ENCODE data around the gene RELL1. TPM values are rescaled to one million over a fixed set of nuclear protein-coding genes. Genes with fewer than 3 reads are reported as not detected.

Gene RELL1
- polyA plus RNA-seq, 1 of the 3 experiments (the other 2 are of a cell fraction) = 4.5 TPM

DNA sequence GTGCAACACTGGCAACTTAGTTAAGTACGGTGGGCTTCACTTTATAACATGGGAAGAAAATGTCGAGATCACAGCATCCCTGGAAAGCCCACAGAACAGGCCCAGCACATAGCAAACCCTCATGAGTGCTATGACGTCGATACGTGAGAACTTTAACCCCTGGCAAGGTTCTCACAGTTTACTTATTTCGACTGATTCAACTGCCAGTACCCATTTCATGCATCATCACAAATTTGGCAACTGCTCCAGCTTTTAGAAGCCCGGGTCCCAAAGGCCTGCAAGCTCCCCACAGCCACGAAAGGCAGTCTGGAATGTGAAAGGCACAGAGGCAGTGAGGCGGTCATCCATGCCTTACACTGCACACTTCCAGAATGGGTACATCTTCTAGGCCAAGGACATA is 41.2 kb downstream of the RELL1 start:
- CTCF ChIA-PET = no interaction called here
- Histone ChIP-seq H3K4me3 (ENCODE audit: low read depth in 2 of 2, low read length in 1 of 2) (no peak overlapping the region), H4K20me1 (ENCODE audit: insufficient read depth) (no peaks in the 10 kb centered on the region), H3K4me2 (no peak overlapping the region), H3F3A (replicated peaks; ENCODE audit: insufficient read depth) (peaks cover 8% of the 10 kb centered on the region), H3K9me3 (no peaks in the 10 kb centered on the region), H3K27ac (ENCODE audit: low read depth in 2 of 2, low read length in 1 of 2) (no peak overlapping the region), H2AFZ (ENCODE audit: low read depth) (no peak overlapping the region), H3K9me2 (no peaks in the 10 kb centered on the region), H3K27me3 (ENCODE audit: insufficient read depth) (no peaks in the 10 kb centered on the region), H3K4me1 (ENCODE audit: control insufficient read depth in 1 of 2, insufficient read depth in 2 of 2, low read depth in 1 of 2, low read length in 1 of 2) (peaks cover 5 to 6% of the 10 kb centered on the region in 2 experiments; a peak in 2 of 4 replicates), H3K79me2 (ENCODE audit: insufficient read depth) (no peaks in the 10 kb centered on the region), H3K9ac (no peak overlapping the region), H3K36me3 (replicated peaks in 1 of 2; ENCODE audit: control insufficient read depth in 1 of 2, insufficient read depth in 2 of 2, low read length in 1 of 2) (peaks cover 0 to 10% of the 10 kb centered on the region in 2 experiments)
- TF ChIP-seq, protein P1, sequence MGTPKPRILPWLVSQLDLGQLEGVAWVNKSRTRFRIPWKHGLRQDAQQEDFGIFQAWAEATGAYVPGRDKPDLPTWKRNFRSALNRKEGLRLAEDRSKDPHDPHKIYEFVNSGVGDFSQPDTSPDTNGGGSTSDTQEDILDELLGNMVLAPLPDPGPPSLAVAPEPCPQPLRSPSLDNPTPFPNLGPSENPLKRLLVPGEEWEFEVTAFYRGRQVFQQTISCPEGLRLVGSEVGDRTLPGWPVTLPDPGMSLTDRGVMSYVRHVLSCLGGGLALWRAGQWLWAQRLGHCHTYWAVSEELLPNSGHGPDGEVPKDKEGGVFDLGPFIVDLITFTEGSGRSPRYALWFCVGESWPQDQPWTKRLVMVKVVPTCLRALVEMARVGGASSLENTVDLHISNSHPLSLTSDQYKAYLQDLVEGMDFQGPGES (IDR thresholded peaks at IDR 0.05; ENCODE audit: low read depth, low read length) = no peak
- no peak for TF ChIP-seq RAD21 (IDR thresholded peaks at IDR 0.05; ENCODE audit: low read length)
- TF ChIP-seq ELF1 (IDR thresholded peaks at IDR 0.05) = no peak
- TF ChIP-seq GABPA (IDR thresholded peaks at IDR 0.05; ENCODE audit: low read depth) = no peak
- TF ChIP-seq ZBTB33 (IDR thresholded peaks at IDR 0.05; ENCODE audit: borderline replicate concordance, low read depth) = no peak
- TF ChIP-seq CHD2 (IDR thresholded peaks at IDR 0.05; ENCODE audit: low read length, partially characterized antibody) = no peak
- no peak for TF ChIP-seq TEAD4 (IDR thresholded peaks at IDR 0.05; ENCODE audit: borderline replicate concordance, insufficient read depth)
- TF ChIP-seq USF1 (IDR thresholded peaks at IDR 0.05; ENCODE audit: borderline replicate concordance, low read depth) = no peak
- no peak for TF ChIP-seq TAF1 (IDR thresholded peaks at IDR 0.05; ENCODE audit: borderline replicate concordance, low read depth, low read length)
- no peak for TF ChIP-seq REST (IDR thresholded peaks at IDR 0.05; ENCODE audit: low read depth, low read length)
- no peak for TF ChIP-seq FOSL2 (IDR thresholded peaks at IDR 0.05; ENCODE audit: borderline replicate concordance, low read depth)
- POLR2A ChIA-PET = no interaction called here
- no peak for DNase-seq
- WGBS (ENCODE audit: low lambda C conversion rate) = 70% methylated on average over 9 of the region's 9 CpGs
